AG08395 (cell line): Measurements from ENCODE around the gene CALHM1.
"Not testable (repeated sequence)": the region's sequence is repeated elsewhere in the genome, so short reads cannot be mapped to it uniquely, and the experiment has no call there.

Experiments used
- DNase-seq: peaks from one replicate; pipeline ENCODE4 v3.0.0; 2012; ENCODE audit warnings: mixed read lengths, low spot score

Gene CALHM1

DNA sequence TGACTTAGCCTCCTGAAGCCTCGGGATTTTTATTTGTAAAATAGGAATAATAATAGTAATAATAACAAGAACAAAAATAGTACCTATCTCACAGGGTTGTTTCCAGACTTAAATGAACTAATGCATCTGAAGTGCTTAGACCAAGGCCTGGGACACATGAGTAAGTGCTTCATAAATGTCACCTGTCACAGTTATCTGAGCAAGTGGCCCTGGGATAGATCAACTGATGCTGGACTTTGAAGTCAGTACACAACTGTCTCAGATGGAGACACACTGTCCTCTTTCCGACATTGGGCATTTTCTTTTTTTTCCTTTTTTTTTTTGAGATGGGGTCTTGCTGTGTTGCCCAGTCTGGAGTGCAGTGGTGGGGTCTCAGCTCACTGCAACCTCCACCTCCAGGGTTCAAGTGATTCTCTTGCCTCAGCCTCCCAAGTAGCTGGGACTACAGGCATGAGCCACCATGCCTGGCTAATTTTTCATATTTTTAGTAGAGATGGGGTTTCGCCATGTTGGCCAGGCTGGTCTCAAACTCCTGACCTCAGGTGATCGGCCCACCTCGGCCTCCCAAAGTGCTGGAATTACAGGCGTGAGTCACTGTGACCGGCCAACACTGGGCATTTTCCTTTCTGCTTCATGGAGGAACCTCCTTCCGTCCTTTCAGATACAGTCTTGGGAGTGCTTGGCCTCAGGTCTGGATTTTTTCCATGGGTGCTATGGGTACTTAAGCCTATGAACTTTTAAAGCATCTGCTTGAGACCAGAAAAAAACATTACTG lies 28.1 kb upstream of the CALHM1 start:
- not testable (repeated sequence) for DNase-seq

DNA sequence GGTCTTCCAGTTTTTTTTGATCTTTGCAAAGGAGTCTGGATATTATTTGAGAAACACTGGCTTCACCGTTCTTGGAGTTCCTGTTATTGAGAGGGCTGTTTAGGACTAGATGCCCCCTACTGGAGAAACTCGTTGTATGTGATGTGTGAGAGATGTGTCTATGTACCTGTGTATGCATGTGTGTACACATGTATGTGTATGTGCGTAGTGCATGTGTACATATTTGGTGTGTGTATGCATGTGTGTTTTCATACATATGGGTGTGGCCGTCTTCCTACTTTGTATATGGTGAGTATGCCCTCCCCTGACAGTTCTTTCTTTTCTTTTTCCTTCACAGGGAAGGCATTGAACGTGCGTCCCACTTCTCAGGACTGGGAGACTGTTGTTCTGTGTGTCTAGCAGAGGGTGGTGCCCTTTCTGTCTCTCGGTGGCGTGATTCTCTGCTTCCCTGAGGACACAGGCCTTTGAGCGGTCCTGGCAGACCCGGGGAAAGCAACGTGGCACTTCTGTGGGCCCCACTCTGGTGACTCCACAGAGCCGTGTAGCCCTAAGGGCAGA lies 23.4 kb upstream of the CALHM1 start:
- peak; percentile 64 for DNase-seq

DNA sequence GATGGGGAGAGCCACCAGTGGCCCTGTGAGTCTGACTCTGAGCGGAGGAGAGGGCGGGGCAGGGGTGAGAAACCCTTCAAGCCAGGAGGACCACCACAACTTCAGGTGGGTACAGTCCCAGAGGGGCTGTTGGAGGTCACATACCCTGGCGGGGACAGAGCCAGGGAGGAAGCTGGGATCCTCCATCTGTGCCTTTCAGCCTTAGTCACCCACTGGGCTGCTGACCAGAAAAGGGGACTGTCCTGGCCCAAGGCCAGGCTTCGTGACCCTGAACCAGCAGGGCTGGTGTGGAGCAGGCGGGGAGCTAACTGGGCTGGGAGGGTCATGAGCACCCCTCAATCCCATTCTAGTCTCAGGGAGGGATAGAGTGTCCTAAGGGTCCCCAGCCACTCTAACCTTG lies 21.8 kb upstream of the CALHM1 start:
- peak; percentile 75 for DNase-seq

DNA sequence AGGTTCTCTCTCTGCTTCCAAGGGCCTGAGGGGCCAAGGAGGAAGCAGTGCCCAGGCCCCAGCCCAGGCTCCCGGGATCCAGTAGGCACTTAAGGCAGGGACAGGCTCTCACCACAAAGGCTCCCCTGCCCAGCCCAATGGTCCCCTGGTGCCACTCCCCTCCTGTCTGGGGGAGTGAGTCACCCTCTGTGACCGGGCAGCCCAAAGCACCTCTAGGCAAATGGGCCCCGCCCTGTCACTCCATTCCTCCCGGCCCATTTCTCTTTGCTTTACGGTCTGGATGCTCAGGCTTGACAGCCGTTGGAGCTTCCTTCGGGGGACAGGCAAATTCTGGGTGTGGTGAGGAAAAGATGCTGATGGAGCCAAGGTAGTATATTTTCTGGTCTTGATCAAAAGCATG lies 20.4 kb upstream of the CALHM1 start, which contains the start of gene CALHM3:
Gene CALHM3, minus strand, starts transcription at position 106 of the 400 bp plus-strand sequence. CDS start 208 bp downstream, outside the sequence.
- DNase-seq: peak; percentile 54

DNA sequence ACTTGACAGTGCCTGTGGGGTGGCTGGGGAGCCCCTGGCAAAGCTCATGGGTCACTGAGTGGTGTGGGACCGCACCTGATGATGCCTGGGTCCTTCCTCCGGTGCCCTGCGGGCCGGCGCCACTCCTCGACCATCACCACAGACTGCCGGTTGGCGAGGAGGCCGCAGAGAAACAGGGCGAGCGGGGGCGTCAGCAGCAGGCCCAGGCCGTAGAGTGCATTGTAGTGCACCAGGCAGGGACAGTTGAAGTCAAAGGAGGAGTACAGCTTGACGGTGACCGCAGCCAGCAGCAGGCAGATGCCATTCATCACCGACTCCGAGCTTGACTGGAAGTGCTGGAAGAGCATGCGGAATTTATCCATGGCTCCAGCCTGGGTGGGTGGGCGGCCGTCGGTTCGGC lies 20.0 kb upstream of the CALHM1 start:
- no peak for DNase-seq

DNA sequence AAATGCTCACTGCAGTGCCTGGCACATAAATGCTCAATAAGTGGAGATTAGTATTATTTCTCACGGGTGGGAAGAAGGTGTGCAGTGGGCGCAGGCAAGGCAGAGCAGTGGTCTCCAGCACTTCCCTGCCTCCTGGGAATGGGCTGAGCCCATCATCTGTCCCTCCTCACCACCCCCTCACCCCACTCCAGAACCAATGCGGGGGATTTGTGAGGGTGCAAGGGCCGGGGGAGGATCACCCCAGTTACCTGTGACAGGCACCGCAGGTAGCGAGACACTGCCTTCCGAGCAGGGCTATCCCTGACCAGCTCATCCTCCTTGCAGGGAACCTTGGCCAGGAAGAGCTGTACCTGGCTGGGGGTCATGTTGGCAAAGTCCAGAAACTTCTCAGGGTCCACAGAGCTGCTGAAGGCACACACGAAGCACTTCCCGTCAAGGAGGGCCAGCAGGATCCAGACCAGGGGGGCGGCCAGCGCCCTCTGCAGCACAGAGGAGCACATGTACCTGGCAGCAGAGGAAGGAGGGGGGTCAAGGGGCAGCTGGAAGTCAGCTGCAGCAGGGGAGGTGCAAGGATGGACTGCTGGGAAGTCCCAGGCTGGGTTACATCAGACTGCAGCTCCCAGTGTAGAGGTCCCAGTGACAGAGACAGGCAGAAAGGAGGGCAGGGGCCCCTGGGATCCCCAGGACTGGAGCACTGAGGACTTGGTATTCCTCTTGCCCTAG lies 17.5 kb upstream of the CALHM1 start:
- no peak for DNase-seq

DNA sequence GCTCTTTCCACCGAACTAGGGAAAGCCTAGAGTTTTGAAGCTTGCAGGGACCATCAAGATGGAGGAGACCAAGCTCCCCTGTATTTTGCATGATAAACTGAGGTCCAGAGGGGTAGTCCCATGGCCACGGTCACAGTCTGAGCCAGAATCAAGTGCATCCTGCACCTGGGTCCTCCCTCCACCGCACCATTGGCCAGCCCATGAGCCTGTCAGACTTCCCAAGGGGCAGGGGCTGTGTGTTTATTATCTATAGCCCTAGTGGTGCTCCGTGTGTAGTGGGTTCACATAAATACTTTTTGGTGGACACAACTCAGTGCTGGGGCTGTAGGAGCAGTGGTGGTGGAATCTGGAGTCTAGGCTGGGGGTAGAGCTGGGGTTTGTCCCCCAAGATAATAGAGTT lies 16.7 kb upstream of the CALHM1 start:
- no peak for DNase-seq

DNA sequence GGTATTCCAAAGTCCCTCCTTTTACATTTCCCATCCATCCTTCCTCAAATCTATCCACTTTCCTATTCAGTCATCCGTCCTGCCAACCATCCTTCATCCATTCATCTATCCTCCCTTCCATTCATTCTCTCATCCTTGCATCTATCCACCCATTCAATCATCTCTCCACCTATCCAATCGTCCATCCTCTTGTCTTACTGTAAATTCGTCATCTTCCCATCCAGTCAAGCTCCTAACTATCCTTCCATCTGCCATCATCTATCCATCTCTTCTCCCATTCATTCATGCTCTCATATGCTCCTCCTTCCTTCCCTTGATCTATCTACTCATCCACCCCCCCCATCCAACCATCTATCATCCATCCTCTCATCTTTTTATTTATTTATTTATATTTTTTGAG lies 15.4 kb upstream of the CALHM1 start:
- DNase-seq: no peak

DNA sequence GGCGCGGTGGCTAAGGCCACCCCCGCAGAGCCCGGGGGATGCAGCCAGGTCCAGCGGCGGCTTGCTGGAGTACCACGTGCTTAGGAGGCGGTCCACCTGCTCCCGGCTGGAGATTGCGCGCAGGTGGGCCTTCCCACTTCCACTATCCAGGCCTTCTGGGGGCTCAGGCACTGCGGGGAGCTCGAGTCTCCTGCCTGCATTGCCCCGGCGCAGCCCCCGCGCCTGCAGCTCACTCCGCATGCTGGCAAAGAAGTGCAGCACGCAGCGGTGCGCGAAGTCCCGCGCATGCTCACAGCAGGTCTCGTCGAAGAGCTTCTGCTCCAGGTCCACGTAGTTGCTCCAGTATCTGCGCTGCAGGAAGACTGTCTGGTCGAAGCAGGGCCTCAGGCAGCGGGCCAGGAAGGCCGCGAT lies 14.6 kb upstream of the CALHM1 start:
- no peak for DNase-seq

DNA sequence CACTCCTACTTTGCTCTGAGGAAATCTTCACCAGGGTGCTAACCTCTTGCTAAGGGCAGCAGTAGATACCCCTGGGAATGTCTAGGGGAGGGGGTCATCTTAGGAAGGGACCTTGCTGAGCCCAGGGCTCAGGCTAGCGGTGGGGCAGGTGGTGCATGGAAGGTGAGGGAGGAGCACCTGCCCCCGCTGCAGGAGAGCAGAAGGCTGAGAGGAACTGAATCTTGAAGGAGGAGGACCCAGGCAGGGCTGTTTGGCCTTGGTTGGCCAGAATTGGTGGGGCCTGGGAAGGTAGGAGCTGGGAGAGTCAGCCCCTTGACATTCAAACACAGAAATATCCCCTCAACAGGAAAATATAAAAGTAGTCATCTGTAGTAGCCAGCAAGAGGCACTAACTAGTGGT lies 13.3 kb upstream of the CALHM1 start:
- DNase-seq: no peak

DNA sequence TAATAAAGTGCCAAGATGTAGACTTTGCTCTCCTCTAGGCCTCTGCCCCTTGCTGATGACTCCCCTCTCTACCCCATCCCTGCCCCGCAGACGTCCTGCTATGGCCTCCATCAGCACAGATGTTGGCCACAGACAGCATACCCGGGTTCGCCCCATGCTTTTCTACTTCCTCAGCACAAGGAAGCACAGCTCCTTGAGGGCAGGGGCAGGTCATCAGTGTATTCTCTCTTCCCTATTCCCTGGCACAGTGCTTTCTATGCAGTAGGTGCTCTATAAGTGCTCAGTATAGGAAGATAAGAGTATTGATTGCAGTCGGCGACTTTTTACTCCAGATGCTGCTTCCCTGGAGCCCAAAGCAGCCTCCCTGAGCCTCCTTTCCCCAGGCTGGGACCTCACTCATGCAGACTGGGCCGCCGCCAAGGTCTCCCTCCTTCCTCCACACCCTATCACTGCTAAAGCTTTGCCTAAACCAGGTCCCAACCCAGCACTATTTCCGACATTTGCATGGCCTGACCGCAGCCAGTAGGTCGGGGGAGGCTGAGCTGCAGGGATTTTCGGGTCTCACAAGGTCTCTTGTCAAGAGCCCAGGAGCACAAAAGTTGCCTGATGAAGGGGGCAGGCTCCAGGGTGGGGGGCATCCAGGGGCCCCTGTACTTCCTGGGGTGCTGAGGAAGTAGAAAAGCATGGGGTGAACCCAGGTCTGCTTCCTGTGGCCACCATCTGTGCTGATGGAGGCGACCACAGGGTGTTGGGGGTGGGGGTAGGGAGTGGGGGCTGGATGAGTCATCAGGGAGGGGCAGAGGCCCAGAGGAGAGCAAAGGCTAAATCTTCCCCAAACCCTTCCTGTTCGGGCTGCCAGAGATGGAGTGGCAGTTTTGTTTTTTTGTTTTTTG lies 12.3 kb upstream of the CALHM1 start:
- DNase-seq: no peak

DNA sequence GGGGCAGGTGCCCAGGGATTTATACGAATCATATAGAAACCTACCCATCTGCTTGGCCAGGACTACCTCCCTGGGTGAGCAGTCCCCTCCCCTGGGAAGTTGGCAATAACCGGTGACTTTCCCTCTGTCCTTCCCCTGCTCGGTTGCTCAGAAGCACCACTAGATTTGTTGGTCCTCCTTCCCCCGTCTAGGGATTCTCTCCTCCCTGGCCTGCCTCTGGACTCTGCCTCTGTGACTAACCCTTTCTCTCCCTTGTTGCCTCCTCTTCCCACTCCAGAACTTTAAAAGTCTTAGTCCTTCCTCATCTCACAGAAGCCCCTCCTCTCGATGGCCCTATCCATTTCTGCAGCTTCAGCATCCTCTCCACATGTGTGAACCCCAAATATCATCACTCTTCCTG lies 10.5 kb upstream of the CALHM1 start:
- DNase-seq: no peak

DNA sequence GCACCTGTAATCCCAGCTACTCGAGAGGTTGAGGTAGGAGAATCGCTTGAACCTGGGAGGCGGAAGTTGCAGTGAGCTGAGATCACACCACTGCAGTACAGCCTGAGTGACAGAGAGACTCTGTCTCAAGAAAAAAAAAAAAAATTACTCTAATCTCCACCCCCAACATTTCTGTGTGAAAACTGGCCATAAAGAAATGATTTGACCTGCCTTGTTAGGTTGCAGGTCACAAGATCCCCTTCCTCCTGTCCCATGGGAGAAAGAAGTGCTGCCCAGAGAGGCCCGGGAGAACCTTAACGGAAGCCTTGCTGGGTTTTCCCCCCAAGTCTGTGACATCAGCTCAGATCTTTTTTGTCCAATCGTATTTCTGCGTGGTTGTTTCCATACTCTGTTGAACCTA lies 8.7 kb upstream of the CALHM1 start:
- no peak for DNase-seq

DNA sequence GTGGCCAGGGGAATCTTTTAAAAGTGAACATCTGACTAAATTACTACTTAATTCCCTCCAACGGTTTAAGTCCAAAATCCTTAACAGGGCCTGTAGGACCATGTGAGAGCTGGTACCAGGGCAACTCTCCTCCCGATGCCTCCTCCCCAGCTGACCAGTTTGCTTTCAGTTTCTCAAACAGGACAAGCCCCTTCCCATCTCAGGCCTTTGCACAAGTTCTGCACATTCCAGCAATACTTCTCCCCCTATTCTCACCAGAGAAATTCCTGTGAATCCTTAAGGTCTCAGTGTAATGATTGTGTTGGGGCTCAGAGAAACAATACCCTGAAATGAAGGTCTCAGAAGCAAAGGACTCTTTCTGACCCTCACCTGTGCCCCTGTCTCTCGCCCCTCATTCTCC lies 8.0 kb upstream of the CALHM1 start:
- DNase-seq: no peak

DNA sequence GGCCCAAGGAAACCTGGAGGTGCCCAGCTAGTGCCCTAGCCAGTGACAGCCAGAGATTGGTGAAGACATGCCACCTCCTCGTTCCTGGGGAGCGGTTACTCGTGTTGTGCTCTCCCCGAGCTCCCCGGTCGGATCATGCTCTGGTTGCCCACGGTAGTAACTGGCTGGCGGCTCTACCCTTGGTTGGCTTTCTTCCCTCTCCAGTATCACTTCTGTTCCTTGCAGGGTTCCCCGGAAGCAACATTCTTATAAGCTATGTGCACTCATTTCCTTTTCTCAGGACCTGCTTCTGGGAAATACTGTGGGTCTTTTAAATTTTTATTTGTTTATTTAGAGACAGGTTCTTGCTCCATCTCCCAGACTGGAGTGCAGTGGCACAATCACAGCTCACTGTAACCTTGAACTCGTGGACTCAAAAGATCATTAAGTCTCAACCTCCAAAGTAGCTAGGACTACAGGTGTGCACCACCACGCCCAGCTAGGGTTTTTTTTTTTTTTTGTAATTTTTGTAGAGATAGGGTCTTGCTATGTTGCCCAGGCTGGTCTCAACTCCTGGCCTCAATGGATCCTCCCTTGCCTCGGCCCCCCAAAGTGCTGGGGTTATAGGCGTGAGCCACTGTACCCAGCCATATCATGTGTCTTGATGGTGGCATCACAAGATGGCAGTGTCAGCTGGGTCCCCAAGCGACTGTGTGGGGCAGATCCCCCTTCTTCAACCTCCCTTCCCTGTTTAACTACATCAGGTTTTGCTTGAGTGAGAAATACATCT lies 6.9 kb upstream of the CALHM1 start:
- DNase-seq: no peak

DNA sequence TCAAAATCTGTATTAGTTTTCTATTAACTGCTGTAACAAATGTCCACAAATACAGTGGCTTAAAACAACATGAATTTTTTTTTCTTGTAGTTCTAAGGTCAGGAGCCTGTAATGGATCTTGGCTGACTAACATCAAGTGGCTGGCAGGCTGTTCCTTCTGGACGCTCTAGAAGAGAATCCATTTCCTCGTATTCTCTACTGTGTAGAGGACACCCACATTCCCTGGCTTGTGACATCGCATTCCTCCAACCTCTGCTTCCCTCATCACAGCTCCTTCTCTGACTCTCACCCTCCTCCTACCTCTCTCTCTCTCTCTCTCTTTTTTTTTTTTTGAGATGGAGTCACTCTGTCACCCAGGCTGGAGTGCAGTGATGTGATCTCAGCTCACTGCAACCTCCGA lies 4.8 kb upstream of the CALHM1 start:
- DNase-seq: no peak

DNA sequence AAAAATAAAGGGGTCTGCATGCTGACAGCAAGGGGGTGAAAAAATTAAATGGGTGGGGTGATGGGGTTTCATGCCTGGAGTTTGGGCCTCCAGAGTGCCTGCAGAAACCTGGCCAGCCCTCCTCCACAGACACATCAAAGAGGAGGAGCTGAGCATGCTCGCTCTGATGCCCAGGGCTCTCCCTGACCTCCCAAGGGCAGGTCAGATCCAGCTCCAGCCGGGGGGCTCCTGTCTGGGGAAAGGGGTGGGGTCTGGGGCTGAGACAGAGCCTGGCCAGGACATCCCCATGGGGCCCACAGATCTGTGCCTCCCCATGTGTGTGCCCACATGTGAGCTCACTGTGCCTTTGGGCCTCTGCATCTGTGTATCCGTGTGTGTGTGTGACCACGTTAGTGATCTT lies 915 bp upstream of the CALHM1 start:
- DNase-seq: no peak

DNA sequence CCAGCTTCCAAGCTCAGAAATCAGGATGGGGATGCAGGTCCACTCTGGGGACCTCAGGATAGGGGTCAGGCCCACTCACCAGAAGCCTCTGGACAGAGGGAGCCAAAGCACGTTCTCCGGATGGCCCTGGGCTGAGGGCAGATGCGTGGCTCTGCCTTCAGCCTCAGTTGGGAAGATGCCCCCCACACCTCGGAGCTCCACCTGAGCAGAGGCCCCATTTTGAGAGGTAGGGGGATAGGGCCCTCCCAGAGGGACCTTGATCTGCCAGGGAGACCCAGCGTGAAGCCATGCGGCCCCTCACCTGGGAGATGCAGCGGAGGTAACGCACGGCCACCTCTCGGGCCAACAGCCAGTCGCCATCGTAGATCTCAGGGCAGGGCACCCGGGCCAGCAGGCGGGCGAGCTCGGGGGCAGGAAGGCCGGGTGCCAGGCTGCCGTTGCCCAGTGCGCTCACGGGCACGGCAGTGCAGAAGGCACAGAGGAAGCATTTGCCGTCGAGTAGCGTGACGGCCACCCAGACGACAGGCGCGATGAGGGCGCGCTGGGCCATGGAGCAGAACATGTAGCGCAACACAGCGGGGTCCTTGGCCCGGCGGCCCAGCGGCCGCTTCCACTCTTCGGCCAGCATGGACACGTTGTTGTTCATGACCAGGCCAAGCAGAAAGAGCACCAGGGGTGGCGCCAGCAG lies 660 bp downstream of the CALHM1 start:
- no peak for DNase-seq

DNA sequence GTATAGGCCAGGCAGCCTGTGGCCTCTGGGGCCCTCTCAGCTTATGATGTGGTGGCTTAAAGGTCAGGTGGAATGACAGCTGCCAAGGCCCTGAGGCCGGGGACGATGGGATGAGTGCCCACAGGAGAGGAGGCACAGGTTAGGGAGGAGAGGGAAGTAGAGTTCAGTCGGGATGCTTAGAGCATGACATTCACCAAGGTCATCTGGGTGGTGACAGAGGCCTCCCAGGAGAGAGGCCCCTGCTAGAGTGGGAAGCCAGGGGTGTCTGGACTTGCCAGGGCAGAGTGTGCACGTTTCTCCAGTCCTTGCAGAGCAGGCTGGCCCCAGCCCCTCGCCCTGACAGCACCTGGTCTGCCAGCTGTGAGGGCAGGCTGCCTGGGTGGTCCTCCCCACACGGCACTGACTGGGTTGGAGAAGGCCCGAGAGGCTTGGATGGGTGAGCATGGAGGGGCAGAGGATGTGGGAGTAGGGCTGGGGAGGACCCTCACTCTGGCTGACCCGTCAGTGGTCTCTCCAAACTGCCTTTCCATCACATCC lies 1.5 kb downstream of the CALHM1 start:
- no peak for DNase-seq

DNA sequence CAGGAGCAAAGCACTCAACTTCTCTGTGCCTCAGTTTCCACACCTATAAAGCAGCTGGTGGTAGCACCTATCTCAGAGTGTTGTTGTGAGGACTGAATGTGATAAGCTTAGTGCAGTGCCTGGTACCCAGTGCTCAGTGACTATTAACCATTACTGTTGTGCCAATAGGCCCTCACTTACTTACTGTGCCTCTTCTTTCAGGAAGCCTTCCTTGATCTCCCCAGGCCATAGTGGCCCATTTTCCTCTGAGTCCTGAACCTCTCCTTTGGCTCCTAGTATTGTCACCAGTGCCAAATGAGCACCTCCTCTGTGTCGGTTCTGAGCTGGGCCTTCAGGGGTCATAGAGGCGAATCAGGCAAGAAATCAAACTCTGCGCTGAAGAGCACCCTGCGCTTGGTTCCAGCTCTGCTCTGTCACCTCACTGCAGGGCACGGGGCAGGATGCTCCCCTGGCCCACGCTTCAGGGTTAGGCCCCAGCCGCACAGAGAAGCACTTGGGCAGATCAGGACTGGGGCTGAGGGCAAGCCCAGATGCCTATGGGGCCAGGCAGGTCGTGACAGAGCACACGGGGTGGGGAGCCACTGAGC lies 2.5 kb downstream of the CALHM1 start:
- DNase-seq: no peak
